Left renal pelvis (tissue), 4 donors: ENCODE data around the gene UBE3B. TPM values are rescaled to one million over a fixed set of nuclear protein-coding genes. Genes with fewer than 3 reads are reported as not detected.

Experiments used
- DNase-seq, 4 donors: peaks; one replicate each; pipeline ENCODE4 v3.0.0-alpha.2; 2013; ENCODE audit warnings: low read depth in 4 of 4, low spot score in 3 of 4
- polyA plus RNA-seq, 4 donors: library from polyadenylated mRNA; unstranded; fragments of 120-200 nt; gene quantifications; one replicate each; pipeline ENCODE4 v1.2.1, GENCODE V29; 2013; ENCODE audit not compliant: insufficient read length in 4 of 4

The UBE3B gene
- polyA plus RNA-seq, 4 donors: 24.6 to 37.0 (median 29.6) TPM

DNA sequence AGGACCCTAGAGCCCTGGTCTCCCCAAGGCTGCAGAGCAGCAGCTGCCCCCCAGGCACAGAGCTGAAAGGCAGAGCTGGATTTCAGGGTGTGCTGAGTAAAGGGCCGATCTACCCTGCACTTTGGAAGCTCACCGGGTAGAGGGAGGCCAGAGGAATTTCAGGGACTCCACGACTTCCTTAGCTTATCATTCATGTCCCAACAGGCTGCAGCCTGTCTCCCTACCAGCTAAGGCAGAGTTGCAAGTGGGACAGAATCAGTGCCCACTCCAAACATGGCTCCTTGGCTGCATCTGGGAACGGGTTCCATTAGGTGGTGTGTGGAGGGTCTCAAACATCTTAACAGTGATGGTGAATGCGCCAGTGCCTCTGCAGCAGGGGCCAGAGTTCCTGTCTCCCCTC lies 68.4 kb downstream of the UBE3B start:
- no peak for DNase-seq

- DNase-seq: no peak
These were observed 69.9 kb downstream of the UBE3B start for GRCh38 chr12:109547286-109547685.

- no peak for DNase-seq
These were observed 70.8 kb downstream of the UBE3B start for GRCh38 chr12:109548258-109548657.

GRCh38 chr12:109549613-109550270 lies 72.3 kb downstream of the UBE3B start:
- DNase-seq: no peak

DNA sequence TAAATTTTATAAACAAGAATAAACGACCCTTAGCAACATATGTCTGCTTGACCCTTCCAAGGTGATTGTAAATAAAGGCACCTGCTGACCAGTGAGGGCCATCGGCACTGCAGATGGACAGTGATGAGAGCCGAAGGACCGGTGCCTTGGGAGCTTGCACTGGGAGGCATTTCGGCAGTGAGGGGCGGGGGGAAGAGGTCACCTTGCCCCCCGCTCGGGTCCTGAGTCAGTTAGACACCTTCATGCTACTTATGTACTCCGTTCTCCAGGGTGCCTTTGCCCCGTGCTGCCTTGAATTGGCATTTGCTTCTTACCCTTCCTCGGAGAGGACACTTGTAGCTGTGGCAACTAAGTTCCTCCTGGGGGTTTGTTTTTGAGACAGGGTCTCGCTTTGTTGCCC lies 72.8 kb downstream of the UBE3B start:
- DNase-seq: no peak

DNA sequence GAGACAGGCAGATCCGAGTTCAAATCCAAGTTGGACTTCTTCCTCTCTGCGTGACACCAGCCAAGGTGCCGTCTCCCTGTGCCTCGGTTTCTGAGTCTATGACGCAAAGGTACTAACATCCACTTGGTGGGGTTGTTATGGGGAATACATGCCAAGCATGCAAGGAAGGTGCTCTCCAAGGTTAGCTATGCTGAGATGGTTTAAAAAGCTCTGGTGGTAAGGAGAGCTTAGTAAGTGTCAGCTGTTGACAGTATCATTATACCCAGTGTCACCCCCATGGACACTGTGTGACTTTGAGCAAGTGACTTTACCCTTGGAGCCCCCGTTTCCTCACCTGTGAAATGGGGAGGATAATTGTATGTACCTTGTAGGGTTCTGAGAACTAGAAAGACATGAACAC lies 73.7 kb downstream of the UBE3B start:
- DNase-seq: no peak

- no peak for DNase-seq
These were observed 75.5 kb downstream of the UBE3B start for GRCh38 chr12:109552971-109553370.

- no peak for DNase-seq
These were observed 76.0 kb downstream of the UBE3B start for GRCh38 chr12:109553483-109553882.

DNA sequence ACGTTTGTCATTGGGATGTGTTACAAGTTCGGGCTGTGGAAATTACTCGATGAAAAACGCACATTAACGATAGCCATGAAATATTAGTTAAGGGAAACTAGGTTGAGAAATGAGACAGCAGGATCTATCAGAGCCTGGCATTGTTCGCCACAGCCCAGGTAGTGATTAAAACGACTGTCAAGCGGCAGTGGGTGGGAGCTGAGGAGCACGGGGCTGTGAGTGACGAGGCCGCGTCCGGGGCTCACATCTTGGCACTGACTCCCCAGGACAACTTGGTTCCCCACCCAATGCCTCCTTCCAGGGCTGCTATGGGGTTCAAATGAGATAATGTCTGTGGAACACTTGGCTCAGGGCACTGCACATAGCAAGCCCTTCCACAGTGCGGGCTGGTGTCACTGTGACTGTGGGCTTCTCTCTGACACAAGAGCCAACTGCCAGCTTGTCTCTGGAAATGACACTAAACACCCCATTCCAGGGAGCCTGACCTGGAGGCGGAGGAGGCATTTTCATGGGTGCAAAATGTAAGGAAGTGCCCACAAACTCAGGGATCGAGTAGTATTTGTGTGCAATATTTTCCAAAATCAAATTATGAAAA lies 76.6 kb downstream of the UBE3B start:
- no peak for DNase-seq

DNA sequence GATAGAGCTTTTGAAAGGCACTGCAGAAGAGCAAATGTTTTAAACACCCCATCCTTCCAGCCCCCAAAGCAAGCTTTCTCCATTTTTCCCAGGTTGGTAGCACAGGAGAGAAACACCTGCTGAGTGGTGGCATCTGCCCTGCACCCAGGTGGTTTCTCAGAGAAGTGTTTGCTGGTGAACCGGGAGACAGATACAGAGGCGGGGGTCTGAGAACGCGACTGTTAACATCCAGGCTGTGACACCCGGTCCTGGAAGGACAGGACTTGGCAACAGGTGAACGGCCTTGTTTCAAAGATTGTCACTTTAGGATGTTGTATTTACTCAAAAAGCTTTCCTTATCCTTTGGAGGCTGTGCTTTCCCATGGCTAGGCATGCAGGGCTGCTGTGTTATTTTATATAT lies 77.3 kb downstream of the UBE3B start:
- DNase-seq: no peak

DNA sequence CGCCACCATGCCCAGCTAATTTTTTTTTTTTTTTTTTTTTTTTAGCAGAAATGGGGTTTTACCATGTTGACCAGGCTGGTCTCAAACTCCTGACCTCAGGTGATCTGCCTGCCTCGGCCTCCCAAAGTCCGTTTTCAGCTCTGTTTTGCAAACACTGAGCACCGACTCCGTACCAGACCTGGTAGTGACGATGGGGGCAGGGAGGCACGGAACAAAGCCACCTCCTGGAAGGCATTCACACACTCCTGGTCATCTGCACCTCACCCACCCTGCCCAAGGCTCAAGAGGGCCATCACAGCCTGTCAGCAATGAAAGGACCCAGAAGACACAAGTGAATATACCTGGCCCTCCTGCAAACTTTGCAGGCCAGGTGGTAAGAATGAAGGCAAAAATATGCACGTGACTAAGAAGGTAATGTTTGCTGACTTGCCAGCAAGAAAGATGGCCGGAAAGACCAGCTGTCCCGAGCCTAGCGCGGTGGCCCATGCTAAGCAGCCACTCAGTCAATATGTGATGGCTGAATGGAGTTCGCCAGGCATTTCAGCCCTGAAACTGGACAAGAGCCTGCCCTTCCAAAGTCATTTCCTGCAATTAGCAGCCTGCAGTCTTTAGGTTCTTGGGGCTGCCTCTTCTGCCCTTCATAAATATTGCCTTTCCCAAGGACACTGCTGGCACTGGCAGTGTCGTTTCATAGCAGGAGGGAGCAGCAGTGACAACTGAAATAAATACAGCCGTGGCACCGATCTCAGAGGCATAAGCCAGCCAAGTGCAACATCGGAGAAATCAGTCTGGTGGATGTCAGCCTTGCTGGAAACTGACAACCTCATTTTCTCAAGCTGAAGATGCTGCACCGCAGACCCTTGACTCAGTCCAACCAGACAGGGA lies 78.2 kb downstream of the UBE3B start:
- DNase-seq: no peak

- DNase-seq: no peak
These were observed 79.8 kb downstream of the UBE3B start for GRCh38 chr12:109557200-109557599.

DNA sequence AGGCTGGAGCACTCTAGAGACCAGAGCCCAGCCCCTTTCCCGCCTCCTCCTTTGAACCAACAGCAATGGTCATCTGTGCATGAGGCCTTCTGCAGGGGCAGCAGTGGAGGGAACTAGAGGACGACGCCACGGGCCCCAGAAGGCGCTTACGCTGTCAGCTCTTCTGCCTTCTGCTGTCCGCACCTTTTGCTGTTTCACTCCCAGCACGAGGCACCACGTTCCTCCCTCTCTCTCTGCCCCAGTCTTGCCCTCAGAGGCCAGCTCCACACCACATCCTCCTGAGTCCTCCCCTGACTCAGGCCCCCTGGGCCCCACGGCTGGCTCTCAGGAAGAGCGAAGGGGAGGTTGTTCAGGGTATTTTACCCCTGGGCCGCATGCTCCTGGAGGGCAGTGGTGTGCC lies 80.4 kb downstream of the UBE3B start:
- no peak for DNase-seq

DNA sequence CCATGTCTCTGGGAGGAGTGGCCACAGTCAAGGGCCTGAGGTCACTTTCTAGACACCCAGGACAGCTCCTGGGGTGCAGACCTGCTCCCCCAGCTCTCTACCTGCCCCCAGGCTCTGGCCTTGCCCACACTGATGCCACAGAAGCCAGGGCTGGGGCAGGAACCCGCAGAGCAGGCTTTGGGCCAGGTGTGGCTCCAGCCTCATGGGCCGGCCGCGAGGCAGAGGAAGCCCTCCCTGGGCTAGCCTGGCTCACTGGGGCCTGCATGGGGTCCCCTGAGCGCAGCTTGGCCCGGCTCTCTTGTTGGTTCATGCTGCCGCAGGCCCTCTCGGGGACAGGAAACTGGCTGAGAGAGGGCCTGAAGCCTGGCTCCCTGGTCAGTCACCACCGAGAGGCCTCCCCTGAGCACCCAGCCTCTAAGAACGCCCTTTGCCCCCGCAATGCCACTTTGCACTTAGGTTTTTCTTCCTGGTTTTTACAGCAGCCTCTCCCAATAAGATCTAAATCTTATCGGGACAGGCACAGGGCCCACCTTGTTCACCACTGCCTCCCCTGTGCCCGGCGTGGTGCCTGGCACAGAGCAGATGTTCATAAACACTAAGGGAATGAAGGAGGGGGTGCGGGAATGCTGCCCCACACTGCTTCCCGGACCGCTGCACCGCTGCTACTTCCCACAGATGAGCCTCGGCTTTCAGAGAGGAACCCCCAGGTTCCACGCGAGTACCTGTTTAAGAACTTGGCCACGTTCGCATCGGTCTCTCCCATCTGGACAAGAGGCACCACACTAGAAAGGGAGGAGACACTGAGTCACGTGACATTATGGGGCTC lies 81.2 kb downstream of the UBE3B start:
- DNase-seq: no peak

DNA sequence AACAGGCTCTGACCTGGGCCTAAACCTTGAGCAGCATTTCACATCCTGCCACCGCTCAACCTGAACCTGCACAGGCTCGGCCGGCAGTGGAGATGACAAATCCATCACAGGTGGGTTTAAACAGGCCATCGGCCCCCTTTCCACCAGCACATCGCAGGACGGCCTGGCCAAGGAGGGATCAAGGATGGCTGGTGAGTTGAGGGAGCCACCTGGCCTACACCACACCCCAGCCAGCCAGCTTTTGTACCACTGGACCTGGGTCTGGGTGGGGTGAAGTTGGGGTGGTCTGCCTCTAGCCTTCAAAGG lies 81.7 kb downstream of the UBE3B start:
- no peak for DNase-seq

DNA sequence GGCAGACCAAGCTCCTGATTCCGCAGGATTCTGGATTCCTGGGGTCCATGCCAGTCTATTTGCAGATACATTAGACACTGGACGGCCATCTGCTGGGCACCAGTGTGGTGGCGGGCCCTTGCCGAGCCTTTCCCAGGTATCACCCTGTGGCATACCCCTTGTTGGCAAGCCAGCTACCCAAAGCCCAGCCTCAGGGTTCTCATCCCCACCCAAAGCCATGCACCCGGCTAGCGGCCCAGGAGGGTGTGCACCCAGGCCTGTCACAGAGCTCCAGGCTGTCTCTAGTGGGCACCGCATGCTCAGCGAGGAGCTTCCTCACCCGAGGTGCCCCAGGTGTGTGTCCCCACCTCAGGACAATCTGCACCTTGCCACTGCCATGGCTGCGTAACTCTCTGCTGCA lies 82.2 kb downstream of the UBE3B start:
- no peak for DNase-seq

GRCh38 chr12:109560867-109561710 lies 83.7 kb downstream of the UBE3B start:
- no peak for DNase-seq

DNA sequence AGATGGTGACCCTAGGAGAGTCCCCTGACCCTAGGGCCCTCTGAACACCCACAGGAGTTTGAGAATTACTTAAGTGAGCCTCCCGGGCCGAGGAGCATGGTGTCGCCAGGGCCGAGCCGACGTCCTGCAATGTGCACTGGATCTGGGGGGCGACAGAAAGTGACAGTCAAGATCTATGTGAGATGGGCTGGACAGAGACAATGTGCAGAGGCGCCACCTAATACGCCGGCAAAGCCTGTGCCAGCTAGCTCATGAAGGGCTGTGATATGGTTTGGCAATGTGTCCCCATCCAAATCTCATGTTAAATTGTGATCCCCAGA lies 84.2 kb downstream of the UBE3B start:
- no peak for DNase-seq

DNA sequence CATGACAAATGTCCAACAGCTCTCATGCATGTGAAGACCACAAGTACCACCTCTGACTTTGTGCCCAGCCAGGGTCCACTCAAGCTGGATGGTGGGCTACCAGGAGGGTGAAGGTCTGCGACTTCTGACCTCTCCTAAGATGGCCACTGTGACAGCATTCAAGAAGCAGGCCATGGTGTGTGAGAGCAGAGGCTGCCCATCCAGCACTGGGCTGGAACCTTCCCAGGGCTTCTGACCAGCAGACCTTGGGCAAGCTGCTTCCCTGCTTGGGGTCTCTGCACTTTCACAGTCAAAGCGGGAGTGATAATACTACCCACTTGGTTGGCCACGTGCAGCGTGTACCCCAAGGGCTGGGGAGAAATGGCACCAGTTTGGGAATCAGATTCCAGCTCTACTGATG lies 85.4 kb downstream of the UBE3B start:
- no peak for DNase-seq
